GM19467 (cell line): ENCODE measurements around the gene NKAIN2.

Experiments used
- ATAC-seq: cut with Tn5 transposase; IDR thresholded peaks from one replicate; pipeline ENCODE4 v1.9.1; 2021; ENCODE audit warnings: mild to moderate bottlenecking, moderate library complexity; ENCODE audit not compliant: unreplicated experiment

The NKAIN2 gene

DNA sequence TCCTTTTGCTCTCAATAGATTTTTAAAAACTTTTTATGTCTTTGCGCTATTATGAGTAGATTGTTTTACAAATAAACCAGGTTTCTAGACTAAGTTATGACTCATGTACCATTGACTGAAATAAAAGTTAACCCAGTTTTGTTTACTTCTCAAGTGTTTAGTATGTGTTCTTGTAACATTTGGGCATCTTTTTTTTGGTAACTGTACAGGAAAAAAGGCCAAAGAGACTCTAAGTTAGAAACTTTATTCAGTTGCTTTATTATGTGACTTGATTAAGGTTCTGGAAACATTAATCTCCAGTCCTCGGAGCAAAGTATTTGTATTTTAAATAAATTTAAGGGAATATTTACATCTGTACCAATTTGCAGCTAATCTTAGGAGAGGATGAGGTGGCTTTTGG is 2.9 kb downstream of the NKAIN2 start:
- ATAC-seq, result no peak

DNA sequence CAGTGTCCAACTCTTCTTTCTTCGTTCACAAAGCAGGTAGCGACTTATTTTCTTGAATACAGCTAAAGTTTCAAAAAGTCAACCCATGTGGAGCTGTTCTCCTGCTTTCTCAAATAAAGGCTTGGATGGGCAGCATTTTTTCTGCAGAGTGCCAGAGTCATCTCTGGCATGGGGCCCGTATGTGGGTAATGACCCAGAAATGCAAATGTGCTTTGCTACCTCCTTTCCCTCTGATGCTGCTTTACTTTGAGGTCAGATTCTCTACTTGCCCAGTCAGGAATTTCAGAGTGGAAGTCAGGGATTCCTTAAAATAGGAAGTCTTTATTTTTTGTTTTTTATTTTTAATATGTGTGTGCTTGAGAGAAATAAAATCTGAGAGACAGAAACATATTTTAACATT is 4.9 kb downstream of the NKAIN2 start:
- ATAC-seq, result no peak

DNA sequence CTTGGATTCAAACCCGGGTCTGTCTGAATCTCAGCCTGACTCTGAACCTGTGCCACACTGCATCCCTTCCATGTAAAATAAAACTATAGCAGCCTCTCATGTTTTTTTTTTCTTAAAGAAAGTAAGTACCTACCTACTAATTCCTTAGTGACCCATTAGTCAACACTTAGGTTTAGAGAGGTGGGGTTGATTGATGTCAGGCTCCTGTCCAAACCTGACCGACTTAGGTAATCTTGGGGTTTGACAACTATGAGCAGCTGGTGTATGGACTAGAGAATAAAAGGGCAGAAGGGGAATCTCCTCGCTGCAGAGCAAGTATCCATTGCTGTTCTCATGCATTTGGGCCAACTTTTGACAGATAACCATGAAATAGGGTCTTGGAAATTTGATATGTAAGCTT is 6.5 kb downstream of the NKAIN2 start:
- no peak for ATAC-seq

DNA sequence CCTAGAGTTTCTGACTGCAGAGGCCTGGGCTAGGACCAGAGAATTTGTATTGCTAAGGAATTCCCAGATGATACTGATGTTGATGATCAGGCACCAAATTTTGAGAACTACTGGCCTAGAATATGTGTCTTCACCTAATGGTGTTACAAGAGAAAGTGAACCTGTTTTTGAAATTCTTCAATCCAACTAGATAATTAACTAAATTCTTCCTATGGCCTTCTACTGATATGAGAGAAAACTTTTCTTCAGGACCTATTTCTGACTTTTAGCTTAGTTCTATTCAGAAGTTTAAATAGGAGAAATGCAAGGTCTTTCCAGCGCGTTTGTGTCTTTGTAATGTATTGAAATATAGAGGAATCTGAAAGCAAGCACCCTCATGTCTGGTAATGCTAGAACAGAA is 7.3 kb downstream of the NKAIN2 start:
- ATAC-seq, result no peak

DNA sequence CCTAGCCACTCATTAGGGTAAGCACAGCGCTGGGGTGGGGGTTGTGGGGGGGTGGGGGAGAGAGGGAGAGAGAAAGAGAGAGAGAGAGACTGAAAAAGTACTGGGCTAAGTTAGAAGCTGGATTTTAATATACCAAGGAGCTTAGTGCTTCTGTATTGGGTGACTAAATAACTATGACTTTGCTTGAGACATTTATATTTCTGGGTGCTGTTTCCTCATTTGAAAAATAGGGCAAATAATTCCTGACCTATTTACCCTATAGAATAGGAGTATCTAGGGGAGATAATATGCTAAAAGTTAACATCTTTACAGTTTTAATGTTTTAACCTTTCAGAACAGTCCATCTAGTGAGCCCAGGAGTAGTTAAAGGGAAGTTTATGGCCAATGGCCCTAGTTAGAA is 7.7 kb downstream of the NKAIN2 start:
- ATAC-seq, result no peak

DNA sequence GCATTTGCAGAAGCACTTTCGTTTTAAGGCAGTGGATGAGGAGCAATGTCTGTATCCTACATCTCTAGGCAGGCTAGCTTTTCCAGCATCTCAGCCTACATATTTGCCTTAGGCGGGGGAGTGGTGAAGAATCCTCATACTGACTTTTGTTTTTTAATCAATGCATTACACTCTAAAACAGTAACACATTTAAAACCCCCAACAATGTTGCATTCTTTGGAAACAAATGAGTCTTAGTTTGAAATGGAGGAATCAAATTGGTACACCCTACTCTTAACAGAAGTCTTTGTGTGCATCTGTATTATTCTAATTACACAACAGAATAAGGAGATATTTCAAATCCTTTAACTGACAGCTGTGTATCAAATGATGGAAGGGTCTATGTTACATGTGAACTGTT is 9.0 kb downstream of the NKAIN2 start:
- ATAC-seq, result no peak

DNA sequence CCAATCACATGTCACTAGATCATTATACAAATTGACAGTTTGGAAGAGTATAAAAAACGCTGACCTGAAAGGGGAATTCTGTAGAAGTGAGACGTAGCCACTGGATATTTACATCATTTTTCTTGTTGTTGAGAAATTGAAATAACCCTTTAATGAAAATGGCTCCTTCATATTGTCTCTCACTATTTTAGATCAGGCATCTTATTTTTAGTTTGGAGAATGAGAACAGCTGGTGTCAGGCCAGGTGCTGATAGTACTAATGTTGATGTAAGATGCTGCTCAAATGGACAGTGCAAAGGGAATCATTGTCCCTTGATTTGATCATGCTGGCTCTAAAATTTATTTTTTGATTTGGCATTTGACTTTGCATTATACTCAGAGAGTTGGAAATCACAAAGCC is 17.4 kb downstream of the NKAIN2 start:
- no peak for ATAC-seq

DNA sequence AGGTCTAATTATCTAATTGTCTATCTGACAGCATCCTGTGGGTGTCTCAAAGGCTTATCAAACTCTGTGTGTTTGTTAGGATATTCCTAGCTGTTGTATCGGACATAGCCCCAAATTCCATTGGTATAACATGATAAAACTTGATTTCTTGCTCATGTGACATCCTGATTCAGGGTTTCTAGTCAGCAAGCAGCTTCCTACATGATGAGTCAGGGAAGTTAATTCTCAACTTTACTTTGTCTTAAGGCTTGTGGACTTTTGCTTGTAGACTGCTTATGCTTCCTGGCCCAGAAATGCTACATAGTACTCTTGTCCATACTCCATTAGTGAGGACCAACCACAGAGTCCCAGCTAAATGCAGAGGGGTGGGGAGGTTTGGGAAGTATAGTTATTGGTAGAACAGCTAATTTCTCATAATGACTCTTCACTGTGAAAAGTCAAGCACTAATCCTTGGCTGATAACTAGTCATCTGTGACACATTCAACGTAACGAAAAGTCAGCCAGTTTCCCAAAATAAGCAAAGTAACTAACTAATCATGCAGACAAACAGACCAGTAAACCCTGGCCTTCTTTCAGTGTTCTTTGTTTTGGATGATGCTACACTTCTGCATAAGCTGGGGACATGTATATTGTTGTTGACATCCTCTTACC is 25.8 kb downstream of the NKAIN2 start:
- no peak for ATAC-seq

DNA sequence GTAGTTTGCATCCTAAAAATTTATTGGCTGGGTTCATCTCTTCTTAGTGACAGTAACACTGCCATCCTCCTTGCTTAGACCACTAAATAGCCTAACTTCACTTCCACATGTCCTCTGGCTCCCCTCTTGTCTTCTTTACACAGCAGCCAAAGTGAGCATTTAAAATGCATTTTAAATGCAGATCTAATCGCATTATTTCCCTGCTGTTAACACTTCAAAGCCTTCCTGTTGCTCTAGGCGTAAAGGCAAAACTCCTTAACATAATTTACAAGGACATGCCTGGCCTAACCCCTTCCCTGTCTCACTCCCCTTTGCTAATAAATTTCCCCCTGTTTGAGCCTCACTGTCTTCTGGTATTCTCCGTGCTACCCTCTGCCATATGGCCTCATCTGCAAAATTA is 26.5 kb downstream of the NKAIN2 start:
- no peak for ATAC-seq

DNA sequence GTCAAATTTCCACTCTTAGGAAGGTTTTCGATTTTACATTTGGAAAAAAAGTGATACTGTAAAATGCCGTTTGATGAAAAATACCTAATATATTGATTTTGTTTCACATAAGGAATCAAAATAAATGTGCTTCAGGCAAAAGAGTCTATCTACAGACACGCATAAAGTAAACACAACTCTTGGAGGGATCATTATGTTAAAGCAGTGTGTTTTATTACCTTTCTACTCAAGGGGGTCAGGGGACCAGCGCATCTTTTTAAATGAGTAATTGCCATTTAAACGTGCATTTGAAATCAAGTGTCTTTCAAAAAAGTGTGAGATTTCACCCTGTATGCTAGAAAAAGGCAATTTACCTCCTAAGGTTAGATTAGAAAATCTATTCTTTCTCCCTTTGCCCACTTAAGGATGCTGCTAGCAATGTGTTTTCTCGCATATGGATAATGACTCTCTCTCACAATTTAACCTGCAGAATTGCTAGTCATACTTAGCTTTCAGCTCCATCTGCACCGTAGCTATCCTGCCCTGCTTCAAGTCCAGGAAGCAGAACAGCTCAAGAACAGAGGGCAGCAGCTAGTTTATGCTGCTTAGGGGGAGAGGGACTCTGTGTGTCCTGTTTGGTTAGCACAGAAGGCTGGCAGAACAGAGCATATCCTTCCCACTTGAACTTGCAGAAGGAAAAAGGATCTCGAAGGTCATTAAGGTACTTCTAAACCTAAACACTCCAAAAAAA is 35.0 kb downstream of the NKAIN2 start:
- no peak for ATAC-seq

DNA sequence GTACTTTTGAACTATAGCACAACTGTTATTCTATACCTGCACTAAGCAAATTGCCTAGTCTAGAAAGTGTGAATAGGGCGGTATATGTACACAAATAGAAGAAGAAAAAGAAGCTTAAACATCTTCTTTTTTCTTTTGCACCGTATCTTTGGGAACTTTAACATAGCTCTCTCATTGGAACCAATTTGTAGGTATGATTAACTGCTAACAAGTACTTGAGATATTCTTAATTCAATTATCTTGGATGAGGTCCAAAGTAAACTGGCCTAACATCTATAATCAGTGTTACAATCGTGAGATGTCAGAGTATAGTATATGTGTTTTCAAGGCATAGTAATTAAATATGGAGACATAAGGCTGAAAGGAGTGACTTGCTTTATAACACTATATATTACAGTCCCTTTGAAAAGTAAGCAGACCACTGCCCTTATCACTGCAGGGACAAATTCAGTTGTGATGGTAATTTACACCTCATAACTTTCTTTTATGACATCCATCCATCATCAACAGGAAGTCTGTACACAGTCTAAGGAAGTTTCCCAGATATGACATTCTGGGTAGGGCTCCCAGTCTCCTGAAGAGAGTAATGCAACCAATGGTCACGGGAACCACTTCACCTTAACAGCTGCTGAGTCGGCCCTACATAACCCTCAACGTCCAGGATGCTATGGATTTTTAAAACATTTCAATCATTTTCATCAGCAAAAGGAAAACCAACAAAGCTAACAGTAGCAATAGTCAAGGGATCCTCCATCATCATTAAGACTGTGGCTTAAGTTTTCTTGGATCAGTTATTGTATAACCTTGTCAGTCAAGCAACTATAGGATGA is 37.6 kb downstream of the NKAIN2 start:
- ATAC-seq, result no peak

DNA sequence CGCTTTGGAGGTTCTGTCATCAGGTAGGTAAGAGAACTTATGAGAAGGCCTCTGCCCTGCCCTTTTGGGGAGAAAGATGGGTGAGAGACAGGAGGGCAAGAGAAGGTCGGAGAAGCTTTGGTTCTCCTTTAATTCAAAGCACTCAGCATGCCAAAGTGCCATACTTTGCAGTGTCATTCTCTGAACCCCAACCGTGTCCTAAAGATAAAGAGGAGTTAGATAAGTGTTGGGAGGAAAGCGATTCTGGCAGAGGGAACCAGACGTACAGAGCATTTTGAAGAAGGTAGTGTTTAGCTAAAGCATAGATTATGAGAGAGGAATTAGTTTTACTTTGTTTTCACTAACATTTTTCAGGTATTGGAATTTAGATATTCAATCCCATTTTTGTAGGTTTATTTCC is 40.3 kb downstream of the NKAIN2 start:
- no peak for ATAC-seq

DNA sequence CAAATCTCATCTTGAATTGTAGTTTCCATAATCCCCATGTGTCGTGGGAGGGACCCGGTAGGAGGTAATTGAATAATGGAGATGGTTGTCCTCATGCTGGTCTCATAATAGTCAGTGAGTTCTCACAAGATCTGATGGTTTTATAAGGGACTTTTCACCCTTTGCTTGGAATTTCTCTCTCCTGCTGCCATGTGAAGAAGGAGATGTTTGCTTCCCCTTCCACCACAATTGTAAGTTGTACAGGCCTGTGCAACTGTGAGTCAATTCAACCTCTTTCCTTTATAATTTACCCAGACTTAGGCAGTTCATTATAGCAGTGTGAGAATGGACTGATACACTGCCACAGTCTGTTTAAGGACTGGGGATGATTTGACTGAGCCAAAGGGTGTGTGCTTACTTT is 44.7 kb downstream of the NKAIN2 start:
- no peak for ATAC-seq

DNA sequence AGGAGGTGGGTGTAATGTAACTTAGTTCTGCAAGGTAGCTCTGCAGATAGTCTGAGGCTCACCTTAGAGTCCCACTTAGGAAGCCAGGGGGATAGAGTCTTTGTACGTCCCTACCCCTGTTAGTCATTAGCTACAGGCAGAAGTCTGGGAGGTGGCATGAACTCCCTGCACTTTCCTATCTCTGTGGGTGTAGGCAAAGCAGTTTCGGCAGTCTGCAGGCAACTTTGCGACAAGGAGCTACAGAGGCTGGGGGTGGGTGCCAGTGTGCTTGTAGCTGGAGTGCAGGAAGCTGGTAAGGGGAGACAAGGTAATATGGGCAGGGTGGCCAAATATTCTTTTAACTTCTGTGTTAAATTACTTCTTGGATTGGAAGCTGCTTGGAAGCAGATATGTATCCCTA is 45.7 kb downstream of the NKAIN2 start:
- no peak for ATAC-seq

DNA sequence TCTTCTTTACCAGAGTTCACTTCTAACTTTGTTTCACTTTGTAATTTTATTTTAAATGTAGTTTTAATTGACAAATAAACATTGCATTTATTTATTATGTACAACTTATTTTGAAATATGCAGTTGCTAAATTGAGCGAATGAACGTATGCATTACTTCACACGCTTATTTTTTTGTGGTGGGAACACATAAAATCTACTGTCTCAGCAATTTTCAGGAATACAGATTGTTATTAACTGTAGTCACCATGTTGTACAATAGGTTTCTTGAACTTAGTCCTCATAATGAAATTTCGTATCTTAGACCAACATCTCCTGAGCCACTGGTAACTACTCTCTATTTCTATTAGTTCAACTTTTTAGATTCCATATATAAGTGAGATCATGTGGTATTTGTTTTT is 46.9 kb downstream of the NKAIN2 start:
- no peak for ATAC-seq

DNA sequence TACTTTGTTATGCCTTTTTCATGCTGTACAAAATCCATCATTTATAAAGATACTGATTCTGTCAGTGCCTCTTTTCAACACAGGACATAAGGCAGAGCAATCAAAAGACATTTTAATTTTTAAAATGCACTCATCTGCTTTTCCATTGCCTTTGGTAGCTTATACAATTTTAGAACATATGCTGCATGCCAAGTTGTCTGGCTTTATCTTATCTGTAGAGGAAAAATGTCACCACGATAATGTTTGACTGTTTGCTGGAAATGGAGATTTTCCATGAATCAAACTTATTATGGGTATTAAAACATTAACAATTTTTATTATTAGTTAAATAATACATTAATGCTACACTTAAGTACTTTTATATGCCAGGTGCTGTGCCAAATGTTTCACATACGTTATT is 50.5 kb downstream of the NKAIN2 start:
- ATAC-seq, result no peak

DNA sequence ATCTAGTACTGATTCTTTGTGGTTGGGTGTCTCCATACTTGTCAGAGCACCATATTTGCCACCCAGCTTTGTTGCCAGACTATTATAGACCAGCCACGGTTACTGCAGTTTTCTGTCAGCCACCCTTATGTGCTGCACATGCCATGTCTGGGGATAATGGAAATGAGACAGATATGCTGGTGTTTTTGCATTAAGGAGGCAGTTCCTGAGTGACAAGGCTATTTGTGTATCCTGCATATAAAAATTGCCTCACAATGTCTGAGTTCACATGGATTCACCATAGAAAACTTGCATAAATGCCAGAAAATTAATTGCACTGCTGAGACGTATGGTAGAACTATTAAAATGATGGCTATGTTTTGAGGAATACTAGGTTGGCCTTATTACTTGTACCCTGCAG is 51.8 kb downstream of the NKAIN2 start:
- ATAC-seq, result no peak

DNA sequence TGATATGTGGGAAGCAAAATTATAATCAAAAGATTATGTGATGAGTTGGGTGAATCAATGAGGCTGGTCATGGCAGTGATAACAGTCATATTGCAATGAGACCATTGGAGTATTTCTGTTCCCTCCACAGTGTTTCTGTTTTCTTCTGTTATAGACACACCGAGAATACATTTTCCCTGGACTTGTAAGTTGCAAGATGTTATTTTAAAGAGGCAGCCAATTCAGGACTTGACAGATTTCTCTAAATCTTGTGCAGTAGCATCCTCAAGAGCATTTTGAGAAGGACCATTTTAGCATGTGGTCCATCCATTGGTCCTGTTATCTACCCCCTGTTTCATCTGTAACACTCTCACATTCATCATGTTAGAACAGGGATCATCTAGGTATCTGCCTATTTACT is 55.6 kb downstream of the NKAIN2 start:
- no peak for ATAC-seq

DNA sequence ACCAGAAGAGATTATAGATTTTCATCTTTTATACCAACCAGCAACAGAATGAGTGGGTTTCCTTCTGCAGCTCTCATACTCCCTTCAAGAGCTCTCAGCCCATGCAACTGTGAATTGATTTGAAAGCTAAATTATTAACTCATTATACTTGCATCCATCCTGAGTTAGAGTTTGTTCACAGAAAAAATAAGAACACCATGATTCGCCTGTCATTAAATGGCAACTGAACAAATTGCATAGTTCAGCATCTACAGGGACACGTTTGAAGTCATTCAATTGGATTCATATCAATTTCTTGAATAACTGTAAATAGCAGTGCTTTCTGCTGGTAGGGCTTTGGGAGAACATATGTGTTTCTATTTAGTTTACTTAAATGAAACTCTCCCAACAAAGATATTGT is 65.7 kb downstream of the NKAIN2 start:
- ATAC-seq, result no peak

DNA sequence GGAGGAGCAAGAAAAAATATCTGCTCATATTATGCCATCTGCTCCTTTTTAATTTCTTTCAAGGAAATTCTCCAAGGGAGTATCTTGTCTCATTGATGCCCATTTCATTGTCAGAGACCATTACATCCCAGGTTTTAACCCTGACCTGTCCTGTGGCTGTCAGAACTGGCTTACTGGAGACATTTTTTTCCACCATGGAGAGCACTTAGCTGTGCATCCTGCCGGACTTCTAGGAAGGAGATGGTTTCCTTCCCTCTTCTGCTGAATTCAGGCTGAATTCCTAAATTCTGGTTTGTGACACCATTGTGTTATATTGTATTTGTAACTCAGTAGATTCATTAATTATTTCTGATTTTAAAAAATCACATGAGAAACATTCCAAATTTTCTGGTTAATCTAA is 70.3 kb downstream of the NKAIN2 start:
- ATAC-seq, result no peak

DNA sequence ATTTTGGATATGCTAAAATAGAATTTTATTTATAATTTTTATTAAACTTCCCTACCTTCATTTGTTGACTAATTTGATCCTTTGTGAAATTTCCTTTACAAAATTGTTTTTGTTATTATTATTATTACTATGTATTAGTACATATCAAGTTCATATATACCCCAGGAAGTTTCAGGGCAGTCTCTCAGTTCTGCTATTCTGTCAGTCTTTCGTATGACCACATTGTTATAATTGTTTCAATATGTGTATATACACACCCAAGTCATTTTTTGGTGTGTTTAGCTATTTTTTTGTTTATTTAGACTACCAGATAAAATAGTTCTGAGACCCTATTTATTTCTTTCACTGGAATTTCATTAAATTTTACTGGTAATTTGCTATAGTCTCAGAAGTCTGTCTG is 72.1 kb downstream of the NKAIN2 start:
- ATAC-seq, result no peak

DNA sequence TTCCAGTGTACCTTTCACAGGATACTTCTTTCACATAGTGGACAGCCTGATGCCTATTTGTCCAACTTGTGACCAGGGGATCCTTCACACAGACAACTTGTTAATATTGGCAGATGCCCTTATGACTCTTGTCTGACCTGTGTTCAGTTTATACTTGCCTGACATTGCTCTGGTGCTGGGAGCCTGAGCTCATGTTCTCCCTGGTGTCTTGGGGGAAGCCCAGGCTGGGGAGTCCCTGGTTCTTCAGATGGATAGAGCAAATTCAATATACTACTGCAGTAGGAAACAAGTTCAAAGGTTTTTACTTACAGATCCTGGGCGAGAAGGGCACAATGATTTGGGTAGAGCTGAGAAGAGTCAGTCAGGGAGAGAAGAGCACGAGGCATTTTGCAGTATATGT is 76.1 kb downstream of the NKAIN2 start:
- no peak for ATAC-seq
